Stimulated activated naive CD4-positive, alpha-beta T cell treated with Interleukin-2 at 50 U/mL for 16 hours (primary cell): ENCODE data around the gene ZNF644.

Experiments
- DNase-seq: peaks from one replicate; lab custom pipeline; 2025; lab: John Stamatoyannopoulos, UW

ZNF644 gene

GRCh38 chr1:91020967-91021685 is 709 bp downstream of the ZNF644 start:
- DNase-seq: peak; percentile 78

DNA sequence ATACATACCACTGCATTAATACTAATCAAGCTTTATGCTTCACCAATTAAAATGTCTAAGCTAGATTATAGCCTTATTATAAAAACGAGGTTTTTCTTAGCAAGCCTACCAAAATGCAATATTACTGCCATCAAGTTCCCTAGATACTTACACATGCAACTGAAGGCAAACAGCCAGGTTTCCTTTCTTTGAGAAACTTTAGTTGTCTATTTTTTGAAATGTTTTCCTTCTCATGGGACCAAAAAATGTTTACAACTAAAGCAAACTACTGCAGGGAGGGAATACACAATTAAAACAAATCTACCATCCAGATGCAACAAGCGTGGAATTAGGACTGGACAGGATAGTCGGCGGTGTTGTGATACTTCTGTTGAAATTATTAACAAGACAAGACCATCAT is 1.3 kb downstream of the ZNF644 start:
- DNase-seq: no peak

- no peak for DNase-seq
These were observed 3.8 kb downstream of the ZNF644 start for GRCh38 chr1:91018006-91018405.

DNA sequence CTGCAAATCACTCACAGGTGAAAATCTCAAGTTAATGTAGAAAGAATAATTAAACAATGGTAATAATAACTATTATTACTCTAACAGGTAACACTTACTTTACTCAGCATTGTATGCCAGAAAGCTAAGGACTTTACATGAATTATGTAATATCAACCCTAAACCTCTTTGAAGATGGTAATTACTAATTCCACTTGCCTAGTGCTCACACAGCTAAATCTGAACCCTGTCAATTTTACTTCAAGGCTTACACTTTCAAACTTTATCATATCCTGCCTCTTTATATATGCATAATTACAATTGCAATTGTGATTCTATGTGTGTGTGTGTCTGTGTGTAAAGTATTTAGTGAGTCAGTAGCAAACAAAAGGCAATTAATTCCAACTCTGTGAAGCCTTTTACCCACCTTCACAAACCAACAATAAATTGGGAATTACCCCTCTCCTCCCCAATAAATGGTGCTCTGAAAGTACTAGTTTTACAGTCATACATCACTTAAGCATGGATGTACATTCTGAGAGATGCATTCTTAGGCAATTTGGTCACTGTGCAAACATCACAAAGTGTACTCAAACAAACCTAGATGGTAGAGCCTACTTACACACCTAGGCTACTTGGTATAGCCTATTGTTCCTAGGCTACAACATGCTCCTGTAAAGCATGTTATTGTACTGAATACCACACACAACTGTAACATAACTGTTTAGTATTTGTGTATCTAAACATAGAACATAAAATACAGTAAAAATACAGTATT is 5.9 kb downstream of the ZNF644 start:
- DNase-seq: no peak

GRCh38 chr1:91015358-91015780 is 6.5 kb downstream of the ZNF644 start:
- DNase-seq: no peak

- no peak for DNase-seq
These were observed 7.4 kb downstream of the ZNF644 start for GRCh38 chr1:91014475-91014874.

- DNase-seq: no peak
These were observed 8.5 kb downstream of the ZNF644 start for GRCh38 chr1:91013302-91013701.

GRCh38 chr1:91012196-91012595 is 9.6 kb downstream of the ZNF644 start:
- DNase-seq: no peak

- DNase-seq: no peak
These were observed 10.1 kb downstream of the ZNF644 start for GRCh38 chr1:91011726-91012125.

DNA sequence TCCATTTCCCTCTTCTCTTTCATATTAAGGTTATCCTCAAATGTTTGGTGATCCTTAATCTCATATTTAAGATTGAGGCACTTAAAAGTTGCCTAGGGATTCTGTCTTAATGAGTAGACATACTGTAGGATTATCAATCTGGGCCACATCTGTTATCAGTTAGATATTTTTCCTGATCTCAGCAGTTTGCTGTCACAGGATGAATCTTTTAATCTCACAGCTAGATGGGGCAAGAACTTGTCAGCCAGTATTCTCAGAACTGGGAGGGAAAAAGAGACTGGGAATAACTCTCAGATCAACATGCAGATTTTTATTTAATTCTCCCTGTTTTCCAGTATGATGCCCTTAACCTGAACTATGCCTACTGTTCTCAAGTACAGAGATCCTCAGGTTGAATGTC is 14.0 kb downstream of the ZNF644 start:
- no peak for DNase-seq

GRCh38 chr1:91007092-91007491 is 14.7 kb downstream of the ZNF644 start:
- no peak for DNase-seq

GRCh38 chr1:91006113-91006908 is 15.5 kb downstream of the ZNF644 start:
- no peak for DNase-seq

GRCh38 chr1:91005285-91005684 is 16.6 kb downstream of the ZNF644 start:
- no peak for DNase-seq

DNA sequence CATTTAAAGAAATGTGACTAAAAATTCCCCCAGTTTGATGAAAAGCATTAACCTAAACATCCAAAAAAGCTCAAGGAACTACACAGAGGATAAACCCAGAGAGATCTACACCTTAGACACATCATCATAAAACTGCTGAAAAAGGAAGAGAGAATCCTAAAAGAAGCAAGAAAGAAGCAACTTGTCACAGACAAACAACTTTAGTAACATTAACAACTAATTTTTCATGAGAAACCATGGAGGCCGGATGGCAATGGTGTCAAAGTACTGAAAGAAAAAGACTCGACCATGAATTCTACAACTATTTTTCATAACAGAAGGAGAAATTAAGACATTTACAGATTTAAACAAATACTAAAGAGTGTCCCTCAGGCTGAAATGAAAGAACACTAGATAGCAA is 17.7 kb downstream of the ZNF644 start:
- no peak for DNase-seq

GRCh38 chr1:90996742-90997413 is 25.0 kb downstream of the ZNF644 start:
- no peak for DNase-seq

DNA sequence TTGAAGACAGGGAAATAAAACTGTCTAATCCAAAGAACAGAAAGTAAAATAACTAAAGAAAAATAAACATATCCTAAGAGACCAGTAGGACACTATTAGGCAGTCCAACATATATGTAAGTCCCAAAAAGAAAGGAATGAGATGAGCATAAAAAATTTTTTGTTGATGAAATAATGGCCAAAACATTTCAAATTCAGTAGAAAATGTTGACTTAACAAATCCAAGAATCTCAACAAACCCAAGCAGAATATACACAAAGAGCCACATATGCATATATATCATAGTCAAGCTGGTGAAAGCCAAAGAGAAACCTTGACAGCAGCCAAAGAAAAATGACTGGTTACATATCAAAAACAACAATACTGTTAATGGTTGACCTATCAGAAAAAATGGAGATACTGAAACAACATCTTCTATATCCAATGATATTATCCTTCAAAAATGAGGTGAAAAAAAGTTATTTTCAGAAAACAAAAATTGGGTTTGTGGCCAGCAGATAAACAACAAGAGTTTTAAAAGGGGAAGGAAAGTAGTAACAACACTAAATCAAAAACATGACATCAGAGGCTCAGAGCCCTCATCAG is 26.4 kb downstream of the ZNF644 start:
- no peak for DNase-seq

DNA sequence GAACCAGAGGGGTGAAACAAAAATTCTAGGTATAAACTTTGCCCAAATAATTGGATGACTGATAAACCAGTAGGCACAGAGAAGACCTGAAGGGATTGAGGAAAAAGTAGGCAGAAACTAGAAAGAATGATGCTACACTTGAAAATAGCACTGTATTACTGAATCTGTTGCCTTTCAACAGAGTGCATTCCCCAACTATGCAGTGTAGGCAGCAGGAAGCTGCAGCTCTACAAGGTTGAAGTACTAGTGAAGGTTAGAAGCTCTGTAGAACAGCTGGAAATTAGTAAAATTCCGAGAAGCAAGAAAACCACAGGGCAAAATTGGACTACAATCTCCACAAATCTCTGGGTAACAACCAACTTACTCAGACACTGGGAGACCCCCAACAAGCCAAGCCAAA is 27.4 kb downstream of the ZNF644 start:
- DNase-seq: no peak

DNA sequence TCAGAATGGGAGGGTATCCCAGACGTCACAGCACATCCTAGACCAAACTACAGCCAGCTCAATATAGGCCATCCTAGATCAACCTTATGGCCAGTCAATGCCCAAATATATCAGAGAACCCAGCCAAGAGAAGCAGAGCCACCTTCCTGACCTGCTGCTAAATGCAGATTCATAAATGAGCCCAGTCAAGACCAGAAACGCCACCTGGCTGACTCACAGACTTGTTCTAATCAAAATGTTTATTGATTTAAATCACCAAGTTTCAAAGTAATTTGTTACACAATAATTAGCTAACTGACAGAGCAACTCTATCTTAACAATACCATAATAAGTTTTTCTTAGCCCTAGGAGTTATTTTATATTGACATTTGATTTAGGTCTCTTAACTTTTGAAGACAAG is 28.6 kb downstream of the ZNF644 start:
- no peak for DNase-seq

GRCh38 chr1:90990779-90991178 is 31.1 kb downstream of the ZNF644 start:
- no peak for DNase-seq

- no peak for DNase-seq
These were observed 31.8 kb downstream of the ZNF644 start for GRCh38 chr1:90989990-90990389.

- DNase-seq: no peak
These were observed 32.5 kb downstream of the ZNF644 start for GRCh38 chr1:90989302-90989701.

- DNase-seq: no peak
These were observed 34.0 kb downstream of the ZNF644 start for GRCh38 chr1:90987841-90988240.
